OCI-LY7 (cell line): ENCODE results near the gene ZNF775. TPM values are rescaled to one million over a fixed set of nuclear protein-coding genes. Genes with fewer than 3 reads are reported as not detected.

Experiments used
- BruUV-seq: library from RNA; stranded (reverse); fragments of 400-500 nt; replicated peaks from 2 replicates; lab custom pipeline; 2021; lab: Mats Ljungman, UMichigan
- CTCF ChIA-PET: fragments of 300-600 bp; sonication (Branson Sonifier 250); formaldehyde crosslinking; loops from one replicate; lab custom pipeline; 2022; ENCODE audit warnings: antibody characterized with exemption; ENCODE audit not compliant: unreplicated experiment; lab: Charles Lee
- POLR2A ChIA-PET: fragments of 300-600 bp; sonication (Branson Sonifier 250); formaldehyde crosslinking; loops from one replicate; lab custom pipeline; 2022; ENCODE audit warnings: antibody characterized with exemption; lab: Charles Lee
- DNase-seq: peaks from one replicate; pipeline ENCODE4 v3.0.0-alpha.2; 2015; ENCODE audit warnings: low spot score
- H2AFZ ChIP-seq: fragments of 200-600 bp; sonication (generic), shearing (Covaris generic); 2 replicates; pipeline ENCODE4 v1.6.1; 2014; ENCODE audit warnings: mild to moderate bottlenecking, antibody characterized with exemption, low read length, moderate library complexity
- H3K27ac ChIP-seq: fragments of 200-600 bp; sonication (generic); 2 replicates; pipeline ENCODE4 v1.5.1; 2014; ENCODE audit warnings: mixed run types, low read depth, mild to moderate bottlenecking, moderate library complexity, low read length, inconsistent platforms; ENCODE audit not compliant: poor library complexity, severe bottlenecking
- H3K36me3 ChIP-seq: fragments of 200-600 bp; sonication (generic); 2 replicates; pipeline ENCODE4 v1.6.1; 2014; ENCODE audit warnings: mild to moderate bottlenecking, antibody characterized with exemption, low read length, moderate library complexity, mixed read lengths; ENCODE audit not compliant: insufficient read depth
- H3K4me1 ChIP-seq: fragments of 200-600 bp; sonication (generic); 2 replicates; pipeline ENCODE4 v1.5.1; 2014; ENCODE audit warnings: mild to moderate bottlenecking, low read length; ENCODE audit not compliant: insufficient read depth, poor library complexity, severe bottlenecking
- H3K4me2 ChIP-seq: fragments of 200-600 bp; sonication (generic); 2 replicates; pipeline ENCODE4 v1.6.1; 2014; ENCODE audit warnings: mild to moderate bottlenecking, low read length
- H3K4me3 ChIP-seq: fragments of 200-600 bp; sonication (generic); 2 replicates; pipeline ENCODE4 v1.5.1; 2014; ENCODE audit warnings: mild to moderate bottlenecking, low read depth, low read length; ENCODE audit not compliant: poor library complexity, severe bottlenecking
- H3K79me2 ChIP-seq: fragments of 200-600 bp; sonication (generic); 2 replicates; pipeline ENCODE4 v1.6.1; 2016; ENCODE audit warnings: low read depth, mild to moderate bottlenecking, low read length, moderate library complexity, mixed read lengths; ENCODE audit not compliant: insufficient read depth
- H3K9me2 ChIP-seq: fragments of 200-600 bp; sonication (generic); 2 replicates; pipeline ENCODE4 v1.6.1; 2016; ENCODE audit warnings: mild to moderate bottlenecking, low read length, mixed read lengths; ENCODE audit not compliant: insufficient read depth
- H3K9me3 ChIP-seq: fragments of 200-600 bp; sonication (generic); 2 replicates; pipeline ENCODE4 v1.6.1; 2014; ENCODE audit warnings: mild to moderate bottlenecking, mixed run types, low read length, mixed read lengths
- H4K20me1 ChIP-seq: fragments of 200-600 bp; sonication (generic); 2 replicates; pipeline ENCODE4 v1.6.1; 2014; ENCODE audit warnings: mild to moderate bottlenecking, antibody characterized with exemption, low read length, moderate library complexity, mixed read lengths; ENCODE audit not compliant: insufficient read depth
- EZH2phosphoT487 ChIP-seq: fragments of 200-600 bp; sonication (generic); IDR thresholded peaks from 2 replicates; pipeline ENCODE4 v1.6.1; 2018; ENCODE audit warnings: low read depth, borderline replicate concordance, mild to moderate bottlenecking, mixed run types, antibody characterized with exemption, low read length, moderate library complexity, mixed read lengths
- intact Hi-C: fragments of 100-400 bp; cut with micrococcal nuclease; formaldehyde crosslinking; loops from one replicate; pipeline ENCODE4 v1.10.0; 2022; ENCODE audit not compliant: unreplicated experiment
- total RNA-seq, 2 experiments: library from RNA; depleted of rRNA in 1 of 2; stranded (reverse); fragments of >200 nt in 1 of 2; shearing (Covaris generic) in 1 of 2; gene quantifications; 2 replicates each; pipeline ENCODE4 v1.2.3, GENCODE V29; 2014 to 2022
- TF ChIP-seq, protein P1 (sequence below): fragments of 200-600 bp; sonication (generic); conservative IDR thresholded peaks from 2 replicates; pipeline ENCODE4 v1.5.1; 2014; ENCODE audit warnings: mild to moderate bottlenecking, antibody characterized with exemption, low read length, moderate library complexity, mixed read lengths

Gene ZNF775
- total RNA-seq, 2 experiments from 2014 or later = 4.7 to 6.5 TPM

DNA sequence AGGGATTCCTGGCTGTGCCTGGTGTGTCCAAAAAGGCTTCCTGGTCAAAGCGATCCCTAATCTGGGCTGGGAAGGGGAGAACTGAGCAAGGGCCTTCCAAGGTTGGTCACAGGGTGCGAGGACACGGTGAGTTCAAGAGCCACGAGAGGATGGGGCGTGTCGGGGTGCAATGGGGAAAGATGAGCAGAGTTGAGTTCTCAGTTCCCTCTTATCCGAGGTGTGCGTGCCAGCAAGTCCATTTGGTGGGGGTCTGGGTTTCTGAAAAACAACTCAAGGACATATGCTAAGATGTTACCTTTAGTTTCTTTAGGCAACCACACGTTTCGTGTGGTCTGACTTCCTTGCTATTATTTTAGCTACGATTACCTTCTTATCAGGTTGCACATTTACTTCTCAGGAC lies 1.3 kb downstream of the ZNF775 start:
- intact Hi-C loops = no loop called here
- Histone ChIP-seq H3K36me3 (no peaks in the 10 kb centered on the region), H2AFZ (no peak overlapping the region), H3K9me3 (no peaks in the 10 kb centered on the region), H3K27ac (no peak overlapping the region), H3K4me1 (peaks cover 70% of the 10 kb centered on the region), H3K4me3 (peak overlapping the region; percentile 93), H4K20me1 (no peaks in the 10 kb centered on the region), H3K4me2 (peak overlapping the region; percentile 99), H3K79me2 (no peaks in the 10 kb centered on the region), H3K9me2 (no peaks in the 10 kb centered on the region)
- ChIA-PET POLR2A (interaction anchor here (0.7 to 1.8 kb wide), 3 partner anchors 21 to 26 kb away, joined by 3 to 10 read pairs (median 4); no protein-coding TSS in a partner anchor), CTCF (no interaction called here)
- DNase-seq = no peak
- TF ChIP-seq EZH2phosphoT487 = no peak
- TF ChIP-seq, protein P1, sequence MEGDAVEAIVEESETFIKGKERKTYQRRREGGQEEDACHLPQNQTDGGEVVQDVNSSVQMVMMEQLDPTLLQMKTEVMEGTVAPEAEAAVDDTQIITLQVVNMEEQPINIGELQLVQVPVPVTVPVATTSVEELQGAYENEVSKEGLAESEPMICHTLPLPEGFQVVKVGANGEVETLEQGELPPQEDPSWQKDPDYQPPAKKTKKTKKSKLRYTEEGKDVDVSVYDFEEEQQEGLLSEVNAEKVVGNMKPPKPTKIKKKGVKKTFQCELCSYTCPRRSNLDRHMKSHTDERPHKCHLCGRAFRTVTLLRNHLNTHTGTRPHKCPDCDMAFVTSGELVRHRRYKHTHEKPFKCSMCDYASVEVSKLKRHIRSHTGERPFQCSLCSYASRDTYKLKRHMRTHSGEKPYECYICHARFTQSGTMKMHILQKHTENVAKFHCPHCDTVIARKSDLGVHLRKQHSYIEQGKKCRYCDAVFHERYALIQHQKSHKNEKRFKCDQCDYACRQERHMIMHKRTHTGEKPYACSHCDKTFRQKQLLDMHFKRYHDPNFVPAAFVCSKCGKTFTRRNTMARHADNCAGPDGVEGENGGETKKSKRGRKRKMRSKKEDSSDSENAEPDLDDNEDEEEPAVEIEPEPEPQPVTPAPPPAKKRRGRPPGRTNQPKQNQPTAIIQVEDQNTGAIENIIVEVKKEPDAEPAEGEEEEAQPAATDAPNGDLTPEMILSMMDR = no peak
- BruUV-seq = no TSS peak

DNA sequence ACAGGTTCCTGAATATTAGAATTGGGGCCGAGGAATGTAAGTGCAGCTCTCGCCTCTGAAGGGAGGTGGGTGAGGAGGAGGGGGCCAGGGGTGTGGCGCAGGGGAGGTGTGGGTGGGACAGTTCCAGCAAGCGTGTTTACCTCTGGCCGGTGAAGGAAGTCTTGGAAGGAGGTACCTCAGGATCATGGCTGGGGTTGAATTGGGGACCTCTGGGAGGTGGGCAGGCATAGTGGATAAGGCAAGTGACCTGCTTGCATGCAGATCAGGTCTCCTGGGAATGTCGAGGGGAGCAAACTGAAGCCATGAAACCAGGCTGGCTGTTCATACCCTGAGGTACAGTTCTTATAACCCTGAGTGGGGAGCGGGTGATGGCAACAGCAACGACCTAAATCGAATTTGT lies 2.0 kb downstream of the ZNF775 start:
- H3K27ac ChIP-seq = no peak overlapping the region
- peak overlapping the region; percentile 99; the same call in 1 of the 2 replicates for H3K4me2 ChIP-seq
- no peaks in the 10 kb centered on the region for H3K9me3 ChIP-seq
- no peaks in the 10 kb centered on the region for H3K9me2 ChIP-seq
- intact Hi-C loops = no loop called here
- H3K79me2 ChIP-seq = no peaks in the 10 kb centered on the region
- DNase-seq = no peak
- BruUV-seq = no TSS peak
- TF ChIP-seq, protein P1 = no peak
- no peak for TF ChIP-seq EZH2phosphoT487
- H3K36me3 ChIP-seq = no peaks in the 10 kb centered on the region
- H3K4me3 ChIP-seq = no peak overlapping the region
- peaks cover 64% of the 10 kb centered on the region for H3K4me1 ChIP-seq
- no peak overlapping the region for H2AFZ ChIP-seq
- ChIA-PET CTCF (no interaction called here), POLR2A (interaction anchor here (0.7 to 1.8 kb wide), 3 partner anchors 21 to 26 kb away, joined by 3 to 10 read pairs (median 4); no protein-coding TSS in a partner anchor)
- H4K20me1 ChIP-seq = no peaks in the 10 kb centered on the region

DNA sequence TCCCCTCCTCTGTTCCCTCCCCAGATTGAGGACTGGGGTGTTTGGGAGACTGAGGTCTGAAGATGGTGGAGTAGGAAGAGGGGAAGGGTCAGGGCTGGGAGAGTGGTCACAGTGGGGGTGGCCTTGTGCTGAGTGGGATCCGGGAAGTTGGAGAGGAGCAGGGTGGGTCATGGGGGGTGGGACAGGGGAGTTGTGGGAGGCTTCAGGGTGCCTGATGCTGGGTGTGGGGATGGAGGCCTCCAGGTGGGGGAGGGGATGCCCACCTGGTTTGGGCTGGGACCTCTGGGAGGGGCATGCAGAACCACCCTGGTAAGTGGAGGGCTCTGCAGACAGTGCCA lies 2.6 kb downstream of the ZNF775 start:
- Histone ChIP-seq H3K4me2 (peak overlapping the region; percentile 74), H3K27ac (no peak overlapping the region), H3K36me3 (no peaks in the 10 kb centered on the region), H4K20me1 (no peaks in the 10 kb centered on the region), H3K4me3 (no peak overlapping the region), H3K9me2 (no peaks in the 10 kb centered on the region), H3K4me1 (peaks cover 58% of the 10 kb centered on the region), H3K9me3 (no peaks in the 10 kb centered on the region), H2AFZ (no peak overlapping the region), H3K79me2 (no peaks in the 10 kb centered on the region)
- TF ChIP-seq, protein P1 = no peak
- no peak for TF ChIP-seq EZH2phosphoT487
- no peak for DNase-seq
- intact Hi-C loops = no loop called here
- POLR2A ChIA-PET = interaction anchor here (1.0 kb wide), 1 partner anchor 24 kb away, joined by 8 read pairs; a partner anchor contains a TSS
- CTCF ChIA-PET = interaction anchor here (0.6 kb wide), 1 partner anchor 19 kb away, joined by 10 read pairs; no protein-coding TSS in a partner anchor
- no TSS peak for BruUV-seq
